ENCODE measurements around the gene GARS1. TPM values are rescaled to one million over a fixed set of nuclear protein-coding genes. Genes with fewer than 3 reads are reported as not detected.

GARS1 gene
- total and polyA plus RNA-seq, 9 of the 15 experiments (the other 6 are each of a cell fraction or from before 2014, with no cell fraction given): 142 to 769 (median 272) TPM

- no peaks in the 10 kb centered on the region for H3K9me1 ChIP-seq (ENCODE audit: control insufficient read depth, insufficient read depth, low read length)
- ChIA-PET CTCF (ENCODE audit: low intra/inter-chr PET ratio) (no interaction called here), POLR2A (interaction anchor here (0.5 to 2.1 kb wide), 4 partner anchors 9 to 450 kb away, joined by 3 to 13 read pairs (median 3); no protein-coding TSS in a partner anchor)
- WGBS (ENCODE audit: insufficient coverage, low coverage, missing lambda C conversion rate): under 1% methylated on average over 14 of the region's 14 CpGs
- peaks cover 50% of the 10 kb centered on the region for H3K36me3 ChIP-seq (ENCODE audit: control insufficient read depth, insufficient read depth, low read length)
- peaks cover 96% of the 10 kb centered on the region for H3K79me2 ChIP-seq (ENCODE audit: control insufficient read depth, insufficient read depth, low read length)
- no peak overlapping the region; the same call in 1 of the 2 replicates for H2AFZ ChIP-seq (ENCODE audit: low read depth, low read length)
- DNase-seq (ENCODE audit: extremely low read depth in 1 of 4, low spot score in 3 of 4) (peak in 3 of 4 experiments; percentile 28 to 52 (median 37)), FAIRE-seq (peak; percentile 37), ATAC-seq (peak; percentile 61)
- intact Hi-C loops (cut with micrococcal nuclease): no loop called here
- H3K4me3 ChIP-seq: peak overlapping the region; percentile 96
- H4K20me1 ChIP-seq (replicated peaks; ENCODE audit: control insufficient read depth, insufficient read depth, low read length): peaks cover 20% of the 10 kb centered on the region
- H3K27me3 ChIP-seq (ENCODE audit: control insufficient read depth in 2 of 2, insufficient read depth in 2 of 2, low read length in 2 of 2): no peaks in the 10 kb centered on the region
- no peaks in the 10 kb centered on the region; a peak in 1 of 5 replicates for H3K4me1 ChIP-seq (replicated peaks in 1 of 2; ENCODE audit: control insufficient read depth in 2 of 2, insufficient read depth in 2 of 2, low read length in 2 of 2)
- in situ Hi-C loops (cut with MboI): no loop called here
- H3K9ac ChIP-seq (ENCODE audit: insufficient read depth in 1 of 2, low read depth in 2 of 2, low read length in 2 of 2): peak overlapping the region; percentile 85 to 99
- H3K4me2 ChIP-seq (ENCODE audit: insufficient read depth, low read length): peak overlapping the region; percentile 97
- BruUV-seq (replicated peaks): no TSS peak
- no peaks in the 10 kb centered on the region for H3K9me3 ChIP-seq (replicated peaks; ENCODE audit: control insufficient read depth, insufficient read depth, low read depth, low read length)
- H3K27ac ChIP-seq (ENCODE audit: extremely low read depth, low read depth, low read length): peak overlapping the region; percentile 90
- no peak for TF ChIP-seq ASH1L (IDR thresholded peaks at IDR 0.05; ENCODE audit: borderline replicate concordance, low read depth, partially characterized antibody)
- TF ChIP-seq POLR3A (IDR thresholded peaks at IDR 0.05; ENCODE audit: borderline replicate concordance, extremely low read depth, insufficient read depth, insufficient read length): no peak
- TF ChIP-seq CEBPB (tag; IDR thresholded peaks at IDR 0.05): peak; percentile 86
- TF ChIP-seq, protein P1, sequence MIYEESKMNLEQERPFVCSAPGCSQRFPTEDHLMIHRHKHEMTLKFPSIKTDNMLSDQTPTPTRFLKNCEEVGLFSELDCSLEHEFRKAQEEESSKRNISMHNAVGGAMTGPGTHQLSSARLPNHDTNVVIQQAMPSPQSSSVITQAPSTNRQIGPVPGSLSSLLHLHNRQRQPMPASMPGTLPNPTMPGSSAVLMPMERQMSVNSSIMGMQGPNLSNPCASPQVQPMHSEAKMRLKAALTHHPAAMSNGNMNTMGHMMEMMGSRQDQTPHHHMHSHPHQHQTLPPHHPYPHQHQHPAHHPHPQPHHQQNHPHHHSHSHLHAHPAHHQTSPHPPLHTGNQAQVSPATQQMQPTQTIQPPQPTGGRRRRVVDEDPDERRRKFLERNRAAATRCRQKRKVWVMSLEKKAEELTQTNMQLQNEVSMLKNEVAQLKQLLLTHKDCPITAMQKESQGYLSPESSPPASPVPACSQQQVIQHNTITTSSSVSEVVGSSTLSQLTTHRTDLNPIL (CRISPR knock-in tag; IDR thresholded peaks at IDR 0.05): no peak
- peak; percentile 11 for TF ChIP-seq SAP30 (IDR thresholded peaks at IDR 0.05; ENCODE audit: borderline replicate concordance, insufficient read depth, low read depth, low read length, poor library complexity, severe bottlenecking)
- TF ChIP-seq CEBPG (CRISPR knock-in tag; IDR thresholded peaks at IDR 0.05): peak; percentile 93
- TF ChIP-seq CEBPG (tag; conservative IDR thresholded peaks at IDR 0.05 in 1 of 2, IDR thresholded peaks at IDR 0.05 in 1 of 2): peak; percentile 92 to 95
- TF ChIP-seq MLLT1 (IDR thresholded peaks at IDR 0.05): peak in 1 of 2 experiments; percentile 72; a peak in 2 of 4 replicates
- TF ChIP-seq MIER1 (IDR thresholded peaks at IDR 0.05; ENCODE audit: low read depth): no peak
- TF ChIP-seq SIN3A (IDR thresholded peaks at IDR 0.05; ENCODE audit: borderline replicate concordance in 2 of 2, control insufficient read depth in 1 of 2, low read depth in 2 of 2, low read length in 2 of 2): peak in 1 of 2 experiments; percentile 40; a peak in 1 of 4 replicates
- no peak for TF ChIP-seq PRDM10 (IDR thresholded peaks at IDR 0.05; ENCODE audit: partially characterized antibody)
Measured at GRCh38 chr7:30596014-30596641, 1.4 kb downstream of the GARS1 start.
